ENCODE data around the gene SERPINA1. TPM values are rescaled to one million over a fixed set of nuclear protein-coding genes. Genes with fewer than 3 reads are reported as not detected.
"Not testable (repeated sequence)": the region's sequence is repeated elsewhere in the genome, so short reads cannot be mapped to it uniquely, and the experiment has no call there.

Gene SERPINA1
- total RNA-seq, 4 donors from 2014 or later: 102 to 1,757 (median 637) TPM

DNA sequence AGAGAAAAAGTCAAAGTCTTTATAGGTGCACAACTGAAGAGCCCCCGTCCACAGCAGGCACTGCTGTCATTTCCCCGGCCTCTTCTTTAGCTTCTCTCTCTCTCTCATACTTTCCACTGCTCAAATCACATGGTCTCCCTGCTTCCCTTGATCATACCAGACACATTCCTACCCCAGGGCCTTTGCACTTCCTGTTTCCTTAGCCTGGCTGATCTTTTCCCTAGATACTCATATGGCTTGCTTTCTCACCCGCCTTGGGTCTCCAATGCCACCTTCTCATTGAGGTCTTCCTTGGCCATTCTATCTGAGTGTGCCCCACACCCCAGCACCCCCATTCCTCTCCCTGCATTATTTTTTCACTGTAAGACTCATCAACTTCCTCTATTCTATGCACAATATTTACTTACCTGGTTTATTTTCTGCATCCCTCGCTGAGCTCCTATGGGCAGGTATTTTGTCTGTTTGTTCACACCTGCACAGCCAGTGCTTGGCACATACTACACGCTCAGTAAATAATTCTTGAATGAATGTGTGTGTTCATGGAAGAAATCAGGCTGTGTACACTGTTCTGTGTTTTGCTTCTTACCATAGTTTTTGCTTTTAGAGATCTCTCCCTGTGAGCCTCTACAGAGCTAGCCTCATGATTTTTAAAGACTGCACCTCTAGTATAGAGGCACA, 31.9 kb downstream of the SERPINA1 start:
- no peaks in the 10 kb centered on the region for H3K4me1 ChIP-seq
- no peaks in the 10 kb centered on the region for H3K36me3 ChIP-seq
- TF ChIP-seq, protein P1, sequence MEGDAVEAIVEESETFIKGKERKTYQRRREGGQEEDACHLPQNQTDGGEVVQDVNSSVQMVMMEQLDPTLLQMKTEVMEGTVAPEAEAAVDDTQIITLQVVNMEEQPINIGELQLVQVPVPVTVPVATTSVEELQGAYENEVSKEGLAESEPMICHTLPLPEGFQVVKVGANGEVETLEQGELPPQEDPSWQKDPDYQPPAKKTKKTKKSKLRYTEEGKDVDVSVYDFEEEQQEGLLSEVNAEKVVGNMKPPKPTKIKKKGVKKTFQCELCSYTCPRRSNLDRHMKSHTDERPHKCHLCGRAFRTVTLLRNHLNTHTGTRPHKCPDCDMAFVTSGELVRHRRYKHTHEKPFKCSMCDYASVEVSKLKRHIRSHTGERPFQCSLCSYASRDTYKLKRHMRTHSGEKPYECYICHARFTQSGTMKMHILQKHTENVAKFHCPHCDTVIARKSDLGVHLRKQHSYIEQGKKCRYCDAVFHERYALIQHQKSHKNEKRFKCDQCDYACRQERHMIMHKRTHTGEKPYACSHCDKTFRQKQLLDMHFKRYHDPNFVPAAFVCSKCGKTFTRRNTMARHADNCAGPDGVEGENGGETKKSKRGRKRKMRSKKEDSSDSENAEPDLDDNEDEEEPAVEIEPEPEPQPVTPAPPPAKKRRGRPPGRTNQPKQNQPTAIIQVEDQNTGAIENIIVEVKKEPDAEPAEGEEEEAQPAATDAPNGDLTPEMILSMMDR (IDR thresholded peaks at IDR 0.05): no peak
- no peak for TF ChIP-seq POLR2A (IDR thresholded peaks at IDR 0.05)
- H3K4me3 ChIP-seq: no peak overlapping the region
- H3K9me3 ChIP-seq: no peaks in the 10 kb centered on the region
- no peak overlapping the region for H3K27ac ChIP-seq
- peak in 1 of 3 donors; percentile 19 for DNase-seq
- H3K27me3 ChIP-seq: no peaks in the 10 kb centered on the region

DNA sequence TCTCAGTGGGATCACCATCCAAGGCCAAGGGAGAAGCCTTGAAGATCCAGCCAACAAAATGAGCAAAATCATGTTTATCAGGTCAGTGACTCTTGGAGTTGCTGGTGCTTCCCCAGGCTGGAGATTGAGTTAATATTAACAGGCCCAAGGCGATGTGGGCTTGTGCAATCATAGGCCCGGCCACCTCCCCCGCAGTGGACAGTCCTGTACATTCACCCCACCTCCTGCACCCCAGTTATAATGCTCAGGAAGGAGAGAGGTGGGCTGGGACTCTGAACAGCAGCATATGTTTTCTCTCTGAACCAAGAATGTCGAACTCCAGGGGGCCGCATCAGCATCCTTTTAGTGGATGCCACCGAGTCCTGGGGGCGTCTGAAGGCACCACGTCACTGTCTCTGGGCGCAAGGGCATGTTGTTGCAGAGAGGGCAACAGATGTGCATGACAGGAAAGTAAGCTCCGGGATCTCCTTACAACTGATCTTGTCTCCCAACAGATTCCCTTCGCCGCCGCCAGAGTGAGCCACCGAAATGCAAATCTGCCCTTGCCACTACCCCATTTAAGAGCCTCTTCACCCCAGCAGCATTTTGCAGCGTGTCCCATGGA, 33.1 kb downstream of the SERPINA1 start:
- Histone ChIP-seq H3K4me1 (no peaks in the 10 kb centered on the region), H3K27me3 (no peaks in the 10 kb centered on the region), H3K27ac (no peak overlapping the region), H3K36me3 (no peaks in the 10 kb centered on the region), H3K4me3 (no peak overlapping the region), H3K9me3 (no peaks in the 10 kb centered on the region)
- DNase-seq: peak in 2 of 3 donors; percentile 59 to 62
- TF ChIP-seq, protein P1 (IDR thresholded peaks at IDR 0.05): peak in 4 of 6 experiments; percentile 21 to 47 (median 46)
- TF ChIP-seq POLR2A (IDR thresholded peaks at IDR 0.05): no peak

DNA sequence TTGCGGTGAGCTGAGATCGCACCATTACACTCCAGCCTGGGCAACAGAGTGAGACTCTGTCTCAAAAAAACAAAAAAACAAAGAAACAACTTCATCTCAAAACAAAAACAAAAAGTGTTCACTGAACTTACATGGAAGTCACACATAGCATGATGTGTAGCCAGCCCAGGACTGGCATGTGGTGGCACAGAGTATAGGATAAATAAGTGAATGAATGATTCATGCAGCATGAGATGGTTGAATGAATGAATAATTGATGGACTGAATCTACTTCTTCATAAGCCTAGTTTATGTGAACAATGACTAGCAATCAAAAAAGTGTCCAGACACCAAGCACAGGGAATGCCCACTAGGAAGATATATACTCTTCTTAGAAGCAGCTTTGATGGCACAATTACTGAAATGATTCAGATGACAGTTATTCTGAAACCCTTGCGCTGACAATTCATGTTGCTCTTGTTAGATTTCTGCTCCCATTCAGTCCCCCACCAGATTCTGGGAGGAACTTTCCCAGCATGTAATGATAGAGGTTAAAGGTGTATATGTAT, 33.7 kb downstream of the SERPINA1 start:
- H3K27ac ChIP-seq: no peak overlapping the region
- H3K4me1 ChIP-seq: no peaks in the 10 kb centered on the region
- no peaks in the 10 kb centered on the region for H3K9me3 ChIP-seq
- TF ChIP-seq POLR2A (IDR thresholded peaks at IDR 0.05): no peak
- TF ChIP-seq, protein P1 (IDR thresholded peaks at IDR 0.05): no peak
- H3K4me3 ChIP-seq: no peak overlapping the region
- no peaks in the 10 kb centered on the region for H3K27me3 ChIP-seq
- DNase-seq: no peak
- H3K36me3 ChIP-seq: no peaks in the 10 kb centered on the region

DNA sequence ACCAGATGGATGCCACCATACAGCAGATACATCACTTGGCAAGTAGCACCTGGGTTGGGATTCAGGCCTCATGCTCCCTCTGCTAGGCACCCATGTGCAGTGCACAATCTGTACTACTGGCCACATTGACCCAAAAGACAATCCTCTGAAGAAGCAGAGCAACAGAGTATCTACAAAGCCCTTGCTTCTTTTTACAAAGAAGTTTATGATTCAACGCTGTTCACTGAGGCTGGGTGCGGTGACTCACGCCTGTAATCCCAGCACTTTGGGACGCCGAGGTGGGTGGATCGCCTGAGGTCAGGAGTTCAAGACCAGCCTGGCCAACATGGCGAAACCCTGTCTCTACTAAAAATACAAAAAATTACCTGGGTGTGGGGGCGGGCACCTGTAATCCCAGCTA, 34.2 kb downstream of the SERPINA1 start:
- not testable (repeated sequence) for H3K27me3 ChIP-seq, H3K4me3 ChIP-seq, H3K4me1 ChIP-seq, H3K9me3 ChIP-seq, DNase-seq, H3K36me3 ChIP-seq, H3K27ac ChIP-seq

DNA sequence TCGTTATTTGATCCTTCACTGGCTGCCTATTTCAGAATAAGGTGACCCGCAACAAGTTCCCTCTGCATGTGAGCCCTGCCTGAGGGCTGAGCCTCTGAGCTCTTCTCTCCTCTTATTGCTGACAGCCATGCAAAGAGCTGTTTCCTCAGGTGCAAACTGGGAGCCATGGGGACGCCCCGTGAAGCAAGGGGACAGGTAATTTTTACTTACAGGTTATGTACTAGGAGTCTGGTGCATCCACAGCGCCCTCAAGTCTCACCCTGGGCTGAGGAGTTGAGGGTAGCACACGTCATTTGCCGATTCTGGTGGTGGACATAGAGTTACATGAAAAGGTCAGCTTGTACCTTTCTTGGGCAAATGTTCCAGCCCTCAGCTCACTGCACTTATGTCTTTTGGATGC, 39.1 kb downstream of the SERPINA1 start:
- Histone ChIP-seq H3K9me3 (no peaks in the 10 kb centered on the region), H3K27me3 (no peaks in the 10 kb centered on the region), H3K4me3 (no peak overlapping the region), H3K4me1 (no peaks in the 10 kb centered on the region), H3K27ac (no peak overlapping the region), H3K36me3 (no peaks in the 10 kb centered on the region)
- no peak for DNase-seq
- no peak for TF ChIP-seq POLR2A (IDR thresholded peaks at IDR 0.05)
- TF ChIP-seq, protein P1 (IDR thresholded peaks at IDR 0.05): no peak

DNA sequence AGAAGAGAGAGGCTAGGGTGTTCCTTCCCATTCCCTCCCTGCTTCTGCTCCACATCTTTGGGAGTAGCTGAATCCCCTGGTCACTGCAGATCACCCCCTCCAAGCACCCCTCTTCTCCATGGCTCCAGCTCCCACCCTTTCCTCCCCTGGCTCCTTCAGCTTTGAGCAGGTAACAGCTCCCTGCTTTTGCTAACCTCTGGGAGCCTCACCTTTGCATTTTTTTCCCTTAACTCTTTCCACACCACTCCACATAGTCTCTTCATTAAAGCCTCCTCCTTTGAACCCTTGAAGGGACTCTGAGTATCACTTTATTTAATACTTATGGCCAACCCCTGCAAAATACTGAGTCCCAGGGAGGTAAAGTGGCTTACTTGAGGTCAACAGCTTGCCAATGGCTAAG, 39.6 kb downstream of the SERPINA1 start:
- H3K4me3 ChIP-seq: no peak overlapping the region
- H3K9me3 ChIP-seq: no peaks in the 10 kb centered on the region
- no peaks in the 10 kb centered on the region for H3K4me1 ChIP-seq
- DNase-seq: no peak
- H3K27ac ChIP-seq: no peak overlapping the region
- no peaks in the 10 kb centered on the region for H3K36me3 ChIP-seq
- no peaks in the 10 kb centered on the region for H3K27me3 ChIP-seq
- no peak for TF ChIP-seq POLR2A (IDR thresholded peaks at IDR 0.05)
- TF ChIP-seq, protein P1 (IDR thresholded peaks at IDR 0.05): no peak

Measured in Peyer's patch (tissue), 4 donors.